ENCODE data around the gene GPRC5B.

The GPRC5B gene

DNA sequence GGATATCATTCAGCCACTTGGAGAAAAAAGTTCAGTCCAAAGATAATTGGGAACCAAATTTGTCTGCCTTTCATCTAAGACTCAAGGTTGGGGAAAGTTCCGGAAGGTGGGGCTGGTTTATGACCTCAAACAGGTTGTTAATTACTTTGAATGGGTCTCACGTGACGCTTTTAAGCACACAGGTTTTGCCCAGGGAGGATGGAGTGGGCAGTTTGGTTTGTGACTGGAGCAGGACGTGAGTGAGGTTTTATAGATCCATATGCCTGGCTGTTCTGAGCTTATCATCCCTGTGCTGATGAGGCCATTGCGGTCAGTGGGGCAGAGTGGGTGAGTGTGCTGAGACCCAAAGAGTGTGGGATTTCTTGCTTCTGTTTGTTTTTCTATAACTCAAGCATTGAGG is 38.7 kb upstream of the GPRC5B start:
- Mint-ChIP-seq H3K9me3 (peaks cover 4% of the 10 kb centered on the region), H3K36me3 (ENCODE audit: low read depth) (no peaks in the 10 kb centered on the region), H3K27ac (no peak overlapping the region), H3K4me1 (no peaks in the 10 kb centered on the region), H3K27me3 (ENCODE audit: low read depth) (peaks cover 9% of the 10 kb centered on the region), H3K4me3 (no peak overlapping the region)
- TF ChIP-seq CTCF (IDR thresholded peaks at IDR 0.05; ENCODE audit: unreplicated experiment in 3 of 3), result no peak

- H3K27me3 Mint-ChIP-seq (ENCODE audit: low read depth), result peaks cover 3% of the 10 kb centered on the region
- no peak overlapping the region for H3K4me3 Mint-ChIP-seq
- TF ChIP-seq CTCF (IDR thresholded peaks at IDR 0.05; ENCODE audit: unreplicated experiment in 3 of 3), result no peak
- H3K9me3 Mint-ChIP-seq, result no peaks in the 10 kb centered on the region
- no peaks in the 10 kb centered on the region for H3K36me3 Mint-ChIP-seq (ENCODE audit: low read depth)
- no peaks in the 10 kb centered on the region for H3K4me1 Mint-ChIP-seq
- H3K27ac Mint-ChIP-seq, result no peak overlapping the region
These were observed 34.5 kb upstream of the GPRC5B start for GRCh38 chr16:19919142-19919541.

DNA sequence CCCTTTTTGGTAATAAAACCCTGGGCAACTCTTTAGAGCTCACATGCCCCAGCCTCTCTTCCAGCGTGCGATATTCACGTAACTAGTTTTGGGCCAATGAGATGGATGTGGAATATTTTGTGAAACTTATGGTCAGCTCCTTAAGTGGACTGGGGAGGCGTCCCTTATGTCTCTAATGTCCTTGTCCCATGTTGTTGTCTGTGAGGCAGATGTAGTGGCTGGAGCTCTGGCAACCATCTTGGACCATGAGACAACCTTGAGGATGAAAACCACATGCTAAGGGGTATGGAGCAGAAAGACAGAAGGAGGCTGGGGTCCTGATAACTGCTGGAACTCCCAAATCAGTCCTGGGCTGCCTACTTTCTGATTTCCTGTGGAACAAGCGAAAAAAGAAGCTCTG is 31.4 kb upstream of the GPRC5B start:
- Mint-ChIP-seq H3K9me3 (no peaks in the 10 kb centered on the region), H3K4me3 (no peak overlapping the region), H3K36me3 (ENCODE audit: low read depth) (no peaks in the 10 kb centered on the region), H3K27ac (no peak overlapping the region), H3K27me3 (ENCODE audit: low read depth) (peaks cover 3% of the 10 kb centered on the region), H3K4me1 (no peaks in the 10 kb centered on the region)
- no peak for TF ChIP-seq CTCF (IDR thresholded peaks at IDR 0.05; ENCODE audit: unreplicated experiment in 3 of 3)

DNA sequence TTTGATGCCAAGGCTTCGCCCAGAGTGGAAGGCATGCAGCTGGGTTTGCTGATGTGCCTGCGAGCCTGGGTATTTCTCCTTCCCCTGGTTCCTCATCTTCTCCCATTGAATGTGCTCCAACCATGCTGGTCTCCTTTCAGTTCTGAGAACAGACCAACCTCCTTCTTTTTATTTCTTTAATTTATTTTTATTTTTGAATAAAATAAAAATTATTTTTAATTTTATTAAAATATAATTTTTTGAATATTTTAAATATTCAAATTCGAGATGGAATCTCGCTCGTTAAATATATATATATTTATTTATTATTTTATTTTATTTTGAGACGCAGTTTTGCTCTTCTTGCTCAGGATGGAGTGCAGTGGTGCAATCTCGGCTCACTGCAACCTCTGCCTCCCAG is 30.2 kb upstream of the GPRC5B start:
- Mint-ChIP-seq H3K27ac (no peak overlapping the region), H3K4me3 (no peak overlapping the region), H3K27me3 (ENCODE audit: low read depth) (peaks cover 3% of the 10 kb centered on the region), H3K9me3 (no peaks in the 10 kb centered on the region), H3K36me3 (ENCODE audit: low read depth) (no peaks in the 10 kb centered on the region), H3K4me1 (no peaks in the 10 kb centered on the region)
- TF ChIP-seq CTCF (IDR thresholded peaks at IDR 0.05; ENCODE audit: unreplicated experiment in 3 of 3), result no peak

- Mint-ChIP-seq H3K4me3 (no peak overlapping the region), H3K4me1 (no peaks in the 10 kb centered on the region), H3K9me3 (no peaks in the 10 kb centered on the region), H3K27ac (no peak overlapping the region), H3K36me3 (ENCODE audit: low read depth) (no peaks in the 10 kb centered on the region), H3K27me3 (ENCODE audit: low read depth) (peaks cover 5% of the 10 kb centered on the region)
- TF ChIP-seq CTCF (IDR thresholded peaks at IDR 0.05; ENCODE audit: unreplicated experiment in 3 of 3), result no peak
These were observed 28.6 kb upstream of the GPRC5B start for GRCh38 chr16:19913340-19913645.

DNA sequence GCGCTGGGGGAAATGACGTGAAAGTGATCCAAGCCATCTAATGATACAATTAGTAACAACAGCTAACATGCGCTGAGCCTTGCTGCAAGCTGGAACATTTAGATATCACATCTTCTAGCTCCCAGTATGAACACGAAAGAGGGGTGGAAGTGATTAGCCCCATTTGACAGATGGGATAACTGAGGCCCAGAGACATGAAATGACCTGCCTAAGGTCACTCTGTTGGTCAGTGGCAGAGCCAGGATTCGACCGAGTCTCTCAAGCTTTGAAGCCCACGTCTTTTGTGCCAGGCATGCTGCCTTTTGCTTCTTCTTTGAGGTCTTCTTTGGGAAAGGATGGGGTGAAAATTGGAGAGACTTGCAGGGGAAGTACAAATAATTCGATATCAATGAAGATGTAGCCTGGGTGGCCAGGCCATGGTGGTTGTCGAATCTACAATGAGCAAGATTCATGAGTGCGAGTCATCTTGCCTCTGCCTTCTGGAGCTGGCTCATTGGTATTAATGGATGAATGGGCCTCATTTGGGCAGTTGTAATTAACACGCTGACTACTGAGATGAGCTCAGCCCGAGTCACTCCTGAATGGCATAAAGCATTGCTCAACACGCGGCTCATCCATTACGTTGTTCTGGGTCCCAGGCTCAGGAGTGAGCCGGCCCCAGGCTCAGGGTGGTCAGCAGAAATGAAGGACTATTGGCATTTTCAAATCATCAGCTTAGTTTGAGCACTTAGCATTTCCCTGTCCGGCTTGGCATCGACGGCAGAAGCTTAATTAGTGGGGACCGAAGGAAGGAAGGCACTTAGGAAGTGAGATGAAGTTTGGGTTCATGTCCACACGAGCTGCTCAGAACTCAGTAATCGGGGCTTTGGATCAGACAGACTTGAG is 28.0 kb upstream of the GPRC5B start:
- Mint-ChIP-seq H3K4me1 (no peaks in the 10 kb centered on the region), H3K27ac (no peak overlapping the region), H3K9me3 (no peaks in the 10 kb centered on the region), H3K4me3 (no peak overlapping the region), H3K27me3 (ENCODE audit: low read depth) (peaks cover 11% of the 10 kb centered on the region), H3K36me3 (ENCODE audit: low read depth) (no peaks in the 10 kb centered on the region)
- no peak for TF ChIP-seq CTCF (IDR thresholded peaks at IDR 0.05; ENCODE audit: unreplicated experiment in 3 of 3)
